ENCODE data around the gene LGALS13. TPM values are rescaled to one million over a fixed set of nuclear protein-coding genes. Genes with fewer than 3 reads are reported as not detected.

Gene LGALS13, protein sequence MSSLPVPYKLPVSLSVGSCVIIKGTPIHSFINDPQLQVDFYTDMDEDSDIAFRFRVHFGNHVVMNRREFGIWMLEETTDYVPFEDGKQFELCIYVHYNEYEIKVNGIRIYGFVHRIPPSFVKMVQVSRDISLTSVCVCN
- total RNA-seq (2014; rRNA removed; shearing (Covaris generic)) = not detected in 2 replicates

DNA sequence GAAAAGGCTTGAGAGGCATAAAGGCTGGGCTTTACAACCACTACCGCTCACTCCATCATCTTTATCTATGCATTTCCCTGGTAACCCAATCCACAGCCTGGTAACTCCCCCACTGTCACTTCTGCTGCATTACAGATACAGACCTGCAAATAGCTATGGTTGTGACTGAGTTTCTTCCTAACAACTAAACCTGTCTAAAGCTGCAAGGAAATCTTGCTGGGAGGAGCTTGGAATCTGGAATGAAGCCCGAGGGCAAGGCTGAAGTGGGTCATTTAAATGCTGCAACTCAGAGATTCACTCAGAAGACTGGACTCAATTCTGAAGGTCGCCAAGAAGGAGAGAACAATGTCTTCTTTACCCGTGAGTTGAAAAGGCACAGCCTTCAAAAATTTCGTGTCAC lies at the start of gene LGALS13:
Gene LGALS13 (plus strand): TSS at position 301 of the 400 bp plus-strand sequence. CDS start 45 bp downstream, at position 346.
- no peak within 1 kb of the TSS for H3K4me3 ChIP-seq
- H3K9me3 ChIP-seq (replicated peaks) = no peaks in the 10 kb centered on the region
- H3K4me1 ChIP-seq = no peaks in the 10 kb centered on the region
- H3K36me3 ChIP-seq = no peaks in the 10 kb centered on the region
- H3K27ac ChIP-seq = no peak within 1 kb of the TSS
- no peak for DNase-seq
- peaks cover 6% of the 10 kb centered on the region; the same call in 1 of the 2 replicates for H3K27me3 ChIP-seq

DNA sequence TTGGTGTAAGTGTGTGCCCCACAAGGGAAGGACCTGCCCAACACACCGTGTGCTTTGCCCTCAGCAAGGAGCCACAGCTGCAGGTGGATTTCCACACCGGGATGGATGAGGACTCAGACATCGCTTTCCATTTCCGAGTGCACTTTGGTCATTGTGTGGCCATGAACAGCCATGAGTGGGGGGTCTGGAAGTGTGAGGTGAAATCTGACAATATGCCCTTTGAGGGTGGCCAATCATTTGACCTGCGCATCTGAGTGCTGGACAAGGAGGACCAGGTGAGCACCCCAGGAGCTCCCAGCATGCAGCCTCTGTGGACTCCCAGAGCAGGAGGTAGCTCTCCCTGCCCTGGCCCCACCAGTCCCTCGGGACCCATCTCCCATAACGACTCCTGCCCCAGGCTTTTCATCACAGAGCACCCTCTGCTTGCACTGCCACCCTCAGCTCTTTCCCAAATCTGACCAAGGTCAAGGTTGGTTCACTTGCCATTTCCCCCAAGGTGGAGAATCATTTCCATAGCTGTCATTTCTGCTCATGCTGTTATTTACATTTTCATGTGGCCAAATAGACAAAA lies 49.2 kb upstream of the LGALS13 start:
- Histone ChIP-seq H3K9me3 (replicated peaks) (no peaks in the 10 kb centered on the region), H3K4me1 (peaks cover 13% of the 10 kb centered on the region), H3K27ac (no peak overlapping the region), H3K27me3 (no peaks in the 10 kb centered on the region), H3K36me3 (no peaks in the 10 kb centered on the region), H3K4me3 (no peak overlapping the region)
- DNase-seq = no peak

DNA sequence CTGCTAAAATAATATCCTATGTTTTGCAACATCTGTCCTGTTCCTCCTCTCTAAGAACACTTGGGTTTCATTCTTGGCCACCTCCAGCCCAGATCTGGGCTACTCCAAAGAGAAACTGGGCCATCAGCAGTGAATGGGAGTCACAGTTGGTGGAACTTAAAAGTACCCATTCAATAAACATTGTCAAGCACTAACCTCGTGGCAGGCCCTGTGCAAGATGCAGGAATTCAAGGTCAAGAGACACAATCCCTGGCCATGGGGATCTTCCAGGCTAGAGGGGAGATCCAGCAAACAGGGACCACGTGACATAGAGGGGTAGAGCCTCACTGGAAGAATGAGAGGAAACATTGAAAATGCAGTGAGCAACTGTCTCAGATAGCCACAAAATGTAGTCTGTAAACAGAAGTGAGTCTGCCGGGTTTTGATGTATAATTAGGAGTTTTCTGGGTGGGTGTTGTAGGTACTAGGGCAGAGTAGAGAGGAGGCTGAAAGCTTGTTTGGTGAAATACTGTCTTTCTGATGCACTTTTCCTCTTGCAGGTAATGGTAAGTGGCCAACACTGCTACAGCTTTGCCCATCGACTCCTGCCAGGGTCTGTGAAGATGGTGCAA lies 47.5 kb upstream of the LGALS13 start:
- Histone ChIP-seq H3K27me3 (no peaks in the 10 kb centered on the region), H3K36me3 (no peaks in the 10 kb centered on the region), H3K4me1 (peaks cover 13% of the 10 kb centered on the region), H3K4me3 (no peak overlapping the region), H3K9me3 (replicated peaks) (no peaks in the 10 kb centered on the region), H3K27ac (no peak overlapping the region)
- DNase-seq = no peak

DNA sequence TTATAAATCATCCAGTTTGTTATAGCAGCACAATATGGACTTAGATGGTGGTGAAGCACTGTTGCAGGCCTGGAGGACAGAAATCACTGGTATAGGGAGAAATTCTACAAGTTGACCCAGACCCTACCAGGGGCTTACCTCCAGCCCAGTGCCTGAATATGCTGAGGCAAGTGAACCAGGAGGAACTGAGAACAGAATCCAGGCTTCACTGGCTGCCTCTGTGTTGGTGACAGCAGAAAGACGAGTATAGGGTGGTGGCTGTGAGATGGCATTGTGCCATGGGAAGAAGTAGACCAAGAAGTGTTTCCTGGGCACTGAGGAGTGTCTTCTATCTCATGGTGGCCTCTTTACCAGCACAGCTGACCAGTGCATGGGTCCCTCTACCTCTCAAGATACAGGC lies 46.4 kb upstream of the LGALS13 start:
- Histone ChIP-seq H3K27me3 (no peaks in the 10 kb centered on the region), H3K36me3 (no peaks in the 10 kb centered on the region), H3K9me3 (replicated peaks) (no peaks in the 10 kb centered on the region), H3K4me3 (no peak overlapping the region), H3K27ac (no peak overlapping the region), H3K4me1 (peaks cover 13% of the 10 kb centered on the region)
- DNase-seq = no peak

DNA sequence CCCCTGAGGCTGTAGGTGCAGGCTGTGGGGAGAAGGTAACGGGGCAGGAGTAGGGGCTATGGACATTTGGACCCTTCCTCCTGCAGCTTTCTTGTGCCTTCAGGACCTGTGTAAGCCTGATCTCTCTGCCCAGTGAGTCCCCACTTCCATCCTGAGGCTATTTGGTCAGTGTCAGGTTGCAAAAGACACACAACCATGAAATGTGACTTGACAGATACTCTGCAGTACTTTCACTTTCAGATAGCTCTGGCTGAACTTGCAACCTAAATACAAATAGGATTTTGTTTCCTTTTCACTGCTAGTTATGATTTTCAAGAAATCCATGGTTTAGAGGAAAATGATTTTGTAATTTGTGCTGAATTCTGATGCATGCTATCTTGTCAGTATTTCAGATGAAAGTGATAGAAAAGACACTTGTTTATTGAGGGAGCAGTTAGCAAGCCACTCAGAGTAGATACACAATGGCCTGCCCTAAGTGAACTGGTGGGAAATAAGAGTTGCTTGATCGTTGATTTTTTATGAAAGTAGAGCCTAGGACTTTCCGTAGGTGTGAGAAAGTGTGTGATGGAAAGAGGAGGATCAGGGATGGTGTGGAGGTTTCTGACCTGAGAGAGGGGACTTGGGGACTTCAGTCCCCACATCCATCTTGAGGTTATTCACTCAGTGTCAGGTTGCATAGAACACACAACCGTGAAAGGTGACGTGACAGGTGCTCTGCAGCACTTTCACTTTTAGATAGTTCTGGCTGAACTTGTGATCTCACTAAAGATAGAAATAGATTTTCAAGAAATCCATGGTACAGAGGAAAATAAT lies 44.3 kb upstream of the LGALS13 start:
- Histone ChIP-seq H3K9me3 (replicated peaks) (no peaks in the 10 kb centered on the region), H3K27me3 (no peaks in the 10 kb centered on the region), H3K27ac (peak overlapping the region; percentile 77), H3K4me1 (peaks cover 13% of the 10 kb centered on the region), H3K4me3 (peak overlapping the region; percentile 11), H3K36me3 (no peaks in the 10 kb centered on the region)
- DNase-seq = peak; percentile 73 to 91

DNA sequence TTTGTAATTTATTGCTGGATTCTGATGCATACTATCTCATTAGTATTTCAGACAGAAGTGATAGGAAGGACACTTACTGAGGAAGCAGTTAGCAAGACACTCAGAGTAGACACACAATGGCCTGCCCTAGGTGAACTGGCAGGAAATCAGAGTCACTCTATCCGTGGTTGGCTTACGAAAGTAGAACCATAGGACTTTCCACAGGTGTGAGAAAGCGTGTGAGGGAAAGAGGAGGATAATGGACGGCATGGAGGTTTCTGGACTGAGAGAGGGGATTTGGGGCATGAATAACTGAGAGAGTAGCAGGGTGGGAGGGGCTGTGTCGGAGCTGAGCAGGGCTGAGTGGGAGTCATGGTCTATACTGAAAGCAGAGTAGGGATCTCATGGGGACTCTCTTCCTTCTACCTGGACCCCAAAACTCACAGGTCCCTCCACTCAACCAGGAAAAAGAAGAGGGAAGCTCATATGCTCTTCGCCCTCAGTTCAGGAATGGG lies 43.7 kb upstream of the LGALS13 start:
- Histone ChIP-seq H3K4me3 (peak overlapping the region; percentile 11), H3K36me3 (no peaks in the 10 kb centered on the region), H3K9me3 (replicated peaks) (no peaks in the 10 kb centered on the region), H3K27ac (peak overlapping the region; percentile 77), H3K4me1 (peaks cover 13% of the 10 kb centered on the region), H3K27me3 (no peaks in the 10 kb centered on the region)
- peak in 1 of 2 experiments; percentile 49 for DNase-seq

DNA sequence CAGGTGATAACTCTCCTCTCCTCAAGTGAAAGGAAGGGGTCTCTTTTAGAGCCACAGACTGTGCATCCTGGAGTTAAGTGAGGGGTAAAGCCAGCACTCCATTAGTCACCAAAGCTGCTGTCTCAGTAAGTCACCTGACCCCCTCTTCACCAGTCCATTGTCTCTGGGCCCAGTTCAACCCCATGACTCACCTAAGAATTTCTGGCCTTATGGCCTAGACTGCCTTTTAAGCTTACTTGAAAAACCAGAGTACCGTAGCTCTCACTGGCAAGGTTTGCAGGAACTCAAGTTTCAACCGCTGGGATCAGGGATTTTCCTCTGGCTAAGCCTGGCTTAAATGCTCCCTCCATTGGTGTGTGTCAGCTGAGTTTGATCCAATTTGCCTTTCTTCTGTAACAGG lies 38.9 kb upstream of the LGALS13 start:
- H3K27ac ChIP-seq = no peak overlapping the region
- peaks cover under 1% of the 10 kb centered on the region; the same call in 1 of the 2 replicates for H3K4me1 ChIP-seq
- H3K36me3 ChIP-seq = no peaks in the 10 kb centered on the region
- DNase-seq = peak in 1 of 2 experiments; percentile 27
- no peaks in the 10 kb centered on the region; the same call in 1 of the 2 replicates for H3K9me3 ChIP-seq (replicated peaks)
- H3K27me3 ChIP-seq = no peaks in the 10 kb centered on the region
- H3K4me3 ChIP-seq = no peak overlapping the region

DNA sequence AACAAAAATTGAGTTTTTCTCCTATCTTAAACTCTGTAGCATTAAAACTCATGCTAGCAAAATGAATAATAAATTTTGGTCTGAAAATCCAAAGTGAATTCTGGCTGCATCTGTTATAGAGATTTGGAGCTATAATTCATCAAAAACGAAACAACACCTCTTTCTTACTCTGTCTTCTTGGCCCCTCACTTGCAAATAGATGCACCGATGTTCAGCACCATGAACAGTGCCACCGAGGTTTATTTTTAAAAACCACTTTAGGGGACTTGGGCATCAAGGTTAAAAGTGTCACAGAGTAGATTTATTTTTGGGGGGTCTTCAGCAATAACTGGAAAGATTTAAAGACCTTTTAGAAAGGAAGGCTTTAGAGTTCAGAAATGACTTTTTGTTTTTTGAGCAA lies 36.3 kb upstream of the LGALS13 start:
- no peaks in the 10 kb centered on the region; the same call in 1 of the 2 replicates for H3K9me3 ChIP-seq (replicated peaks)
- no peak for DNase-seq

DNA sequence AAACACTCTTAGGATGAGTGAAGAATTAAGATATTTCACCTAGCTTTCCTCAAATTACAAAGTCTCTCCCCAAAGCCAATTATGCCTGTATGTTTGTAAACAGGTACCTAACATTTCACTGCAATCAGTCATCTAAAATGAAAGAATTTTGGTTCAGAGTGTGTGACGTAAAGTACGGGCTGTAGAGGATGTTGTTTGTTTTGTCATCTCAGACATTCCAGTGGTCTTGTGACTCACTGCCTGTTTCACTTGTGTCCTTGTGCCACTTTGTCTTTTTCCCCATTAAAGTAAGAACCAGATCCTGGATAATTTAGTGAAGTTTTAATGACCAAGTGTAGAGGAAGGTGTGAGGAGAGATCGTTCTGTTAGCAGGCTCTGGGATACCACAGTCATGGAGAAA lies 33.7 kb upstream of the LGALS13 start:
- no peak overlapping the region for H3K4me3 ChIP-seq
- peaks cover 6% of the 10 kb centered on the region; the same call in 1 of the 2 replicates for H3K4me1 ChIP-seq
- H3K27me3 ChIP-seq = no peaks in the 10 kb centered on the region
- no peak for DNase-seq
- H3K9me3 ChIP-seq (replicated peaks) = no peaks in the 10 kb centered on the region; the same call in 1 of the 2 replicates
- H3K27ac ChIP-seq = no peak overlapping the region
- H3K36me3 ChIP-seq = no peaks in the 10 kb centered on the region

More for the DNA sequence above, 36.3 kb upstream of the LGALS13 start:
- no peak overlapping the region for H3K4me3 ChIP-seq
- no peaks in the 10 kb centered on the region for H3K36me3 ChIP-seq
- no peaks in the 10 kb centered on the region for H3K27me3 ChIP-seq
- H3K27ac ChIP-seq = no peak overlapping the region
- H3K4me1 ChIP-seq = peaks cover 6% of the 10 kb centered on the region; the same call in 1 of the 2 replicates

DNA sequence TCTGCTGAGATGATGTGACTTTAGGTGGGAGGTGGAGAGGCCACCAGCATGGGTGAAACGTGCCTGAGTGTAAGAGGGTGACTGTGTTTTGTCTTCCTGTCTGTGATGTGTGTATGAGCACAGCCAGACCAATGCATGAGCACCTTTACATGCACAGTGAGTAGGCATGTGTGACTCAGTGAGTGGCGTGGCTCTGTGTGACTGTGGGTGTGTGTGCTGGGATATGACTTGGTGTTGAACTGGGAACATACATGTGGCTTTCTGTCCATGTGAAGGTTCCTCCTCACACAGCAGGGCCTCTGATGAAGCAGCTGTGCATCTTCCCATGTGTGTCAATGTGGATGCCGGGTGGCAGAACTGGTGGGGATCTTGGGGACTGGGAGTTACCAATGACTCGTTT lies 19.9 kb upstream of the LGALS13 start:
- 0 out of 2 replicates have a peak, but pooled peaks cover 3% of the 10 kb centered on the region for H3K27me3 ChIP-seq
- H3K4me3 ChIP-seq = no peak overlapping the region
- no peak for DNase-seq
- no peaks in the 10 kb centered on the region for H3K4me1 ChIP-seq
- H3K36me3 ChIP-seq = no peaks in the 10 kb centered on the region
- H3K27ac ChIP-seq = no peak overlapping the region
- H3K9me3 ChIP-seq (replicated peaks) = no peaks in the 10 kb centered on the region

DNA sequence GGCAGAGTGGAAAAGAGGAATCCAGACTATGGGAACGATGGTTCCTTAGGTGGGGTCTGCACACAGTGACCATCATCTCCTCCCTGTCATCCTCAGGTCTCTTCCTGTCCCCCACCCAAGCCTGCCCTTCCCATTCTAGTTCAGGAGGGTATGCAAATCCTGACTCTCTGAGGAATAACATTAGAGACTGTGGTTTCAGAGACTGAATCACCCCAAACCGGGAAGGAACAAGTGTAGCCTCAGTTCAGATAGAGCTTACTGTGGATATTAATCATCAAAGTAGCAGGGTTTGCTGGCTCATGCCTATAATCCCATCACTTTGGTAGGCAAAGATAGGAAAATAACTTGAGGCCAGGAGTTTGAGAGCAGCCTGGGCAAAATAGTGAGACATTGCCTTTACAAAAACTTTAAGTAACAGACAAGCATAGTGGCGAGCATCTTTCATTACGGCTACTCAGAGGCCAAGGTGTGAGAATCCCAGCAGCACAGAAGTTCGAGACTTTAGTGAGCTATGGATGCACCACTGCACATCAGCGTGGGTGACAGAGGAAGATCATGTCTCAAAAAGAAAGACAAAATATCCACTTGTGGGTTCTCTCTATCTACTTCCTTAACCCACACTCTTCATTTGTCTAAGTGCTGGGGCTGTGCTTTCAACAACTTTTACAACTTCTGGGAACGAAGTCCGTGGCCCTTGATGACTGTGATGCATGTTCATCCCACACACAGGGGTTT lies 19.3 kb upstream of the LGALS13 start:
- no peak overlapping the region for H3K27ac ChIP-seq
- H3K4me1 ChIP-seq = no peaks in the 10 kb centered on the region
- no peak for DNase-seq
- H3K27me3 ChIP-seq = 0 out of 2 replicates have a peak, but pooled peaks cover 3% of the 10 kb centered on the region
- H3K36me3 ChIP-seq = no peaks in the 10 kb centered on the region
- no peaks in the 10 kb centered on the region for H3K9me3 ChIP-seq (replicated peaks)
- no peak overlapping the region for H3K4me3 ChIP-seq

DNA sequence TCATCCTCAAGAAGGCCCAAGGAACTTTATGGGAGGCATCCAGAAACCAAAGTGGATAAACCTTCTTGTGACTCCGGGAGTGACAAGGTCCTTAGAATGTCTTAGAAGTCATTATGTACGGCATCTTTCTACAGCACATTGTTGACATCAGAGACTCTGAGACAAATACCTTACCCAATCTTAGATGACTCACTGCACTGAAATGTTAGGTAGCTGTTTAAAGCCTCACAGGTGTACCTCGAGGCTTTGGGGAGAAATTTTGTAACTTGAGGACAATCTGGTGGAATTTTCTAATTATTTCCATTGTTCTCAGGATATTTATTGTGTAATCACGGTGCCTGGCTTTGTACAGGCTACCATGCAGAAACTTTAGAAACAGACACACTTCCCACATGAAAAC lies 14.8 kb upstream of the LGALS13 start:
- Histone ChIP-seq H3K4me3 (no peak overlapping the region), H3K4me1 (no peaks in the 10 kb centered on the region), H3K36me3 (no peaks in the 10 kb centered on the region), H3K27me3 (0 out of 2 replicates have a peak, but pooled peaks cover 3% of the 10 kb centered on the region), H3K27ac (no peak overlapping the region), H3K9me3 (replicated peaks) (no peaks in the 10 kb centered on the region)
- no peak for DNase-seq

DNA sequence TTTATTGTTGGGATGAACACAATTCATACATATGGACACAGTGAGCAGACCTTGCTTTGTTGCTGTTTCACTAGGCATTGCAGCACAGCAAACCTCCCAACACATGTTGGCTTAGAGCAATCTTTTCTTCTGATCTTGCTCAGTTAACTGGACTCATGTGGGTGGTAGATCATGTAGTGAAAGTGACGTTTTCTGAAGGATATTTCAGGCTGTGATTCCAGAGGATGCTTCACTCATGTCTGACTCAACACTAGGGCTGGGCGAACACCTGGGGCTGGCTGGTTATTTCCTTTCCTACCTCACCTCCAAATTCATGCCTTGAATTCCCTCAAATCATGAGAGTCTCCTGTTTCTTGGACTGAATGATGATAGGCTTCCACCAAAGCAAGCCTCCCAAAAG lies 14.3 kb upstream of the LGALS13 start:
- no peaks in the 10 kb centered on the region for H3K9me3 ChIP-seq (replicated peaks)
- 0 out of 2 replicates have a peak, but pooled peaks cover 3% of the 10 kb centered on the region for H3K27me3 ChIP-seq
- no peak overlapping the region for H3K27ac ChIP-seq
- H3K36me3 ChIP-seq = no peaks in the 10 kb centered on the region
- no peak for DNase-seq
- H3K4me1 ChIP-seq = no peaks in the 10 kb centered on the region
- no peak overlapping the region for H3K4me3 ChIP-seq

DNA sequence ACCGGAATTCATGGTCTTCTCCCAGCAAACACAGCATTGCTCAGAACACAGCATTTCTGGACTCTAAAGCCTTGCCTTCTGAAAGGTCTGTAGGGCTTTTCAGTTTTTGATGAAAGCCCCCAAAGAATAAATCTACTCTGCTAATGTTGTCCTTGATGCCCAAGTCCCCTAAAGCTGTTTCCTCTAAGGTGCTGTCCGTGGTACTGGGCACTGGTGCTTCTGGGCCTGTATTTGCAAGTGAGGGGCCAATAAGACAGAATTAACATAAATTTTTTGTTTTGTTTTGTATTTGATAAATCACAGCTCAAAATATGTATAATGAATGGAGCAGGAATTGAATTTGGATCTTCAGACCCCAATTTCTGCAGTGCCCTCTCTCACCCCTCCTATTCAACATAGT lies 12.1 kb upstream of the LGALS13 start:
- Histone ChIP-seq H3K27ac (no peak overlapping the region), H3K27me3 (no peaks in the 10 kb centered on the region), H3K4me3 (no peak overlapping the region), H3K4me1 (no peaks in the 10 kb centered on the region), H3K36me3 (no peaks in the 10 kb centered on the region), H3K9me3 (replicated peaks) (no peaks in the 10 kb centered on the region)
- DNase-seq = peak; percentile 29 to 51
